ENCODE results near the gene NUP205.

Gene NUP205

DNA sequence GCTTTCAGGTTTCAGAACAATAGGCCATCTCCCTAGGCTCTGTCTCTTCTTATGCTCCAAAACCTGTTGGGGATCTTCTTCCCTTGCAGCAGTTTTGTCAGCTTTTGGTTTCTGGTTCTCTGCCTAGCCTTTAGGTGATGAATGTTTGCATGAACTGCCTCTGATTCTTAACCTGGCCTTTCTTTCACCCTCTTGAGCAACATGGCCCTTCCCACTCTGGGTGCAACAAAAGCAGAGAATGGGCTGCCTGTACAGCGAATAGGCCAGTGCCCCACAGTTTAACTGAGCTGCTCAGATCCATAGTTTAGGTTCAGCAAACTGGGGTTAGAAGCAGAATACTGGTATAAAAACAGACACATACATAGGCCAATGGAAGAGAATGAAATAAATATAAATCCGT is 18.1 kb upstream of the NUP205 start:
- TF ChIP-seq, protein P1, sequence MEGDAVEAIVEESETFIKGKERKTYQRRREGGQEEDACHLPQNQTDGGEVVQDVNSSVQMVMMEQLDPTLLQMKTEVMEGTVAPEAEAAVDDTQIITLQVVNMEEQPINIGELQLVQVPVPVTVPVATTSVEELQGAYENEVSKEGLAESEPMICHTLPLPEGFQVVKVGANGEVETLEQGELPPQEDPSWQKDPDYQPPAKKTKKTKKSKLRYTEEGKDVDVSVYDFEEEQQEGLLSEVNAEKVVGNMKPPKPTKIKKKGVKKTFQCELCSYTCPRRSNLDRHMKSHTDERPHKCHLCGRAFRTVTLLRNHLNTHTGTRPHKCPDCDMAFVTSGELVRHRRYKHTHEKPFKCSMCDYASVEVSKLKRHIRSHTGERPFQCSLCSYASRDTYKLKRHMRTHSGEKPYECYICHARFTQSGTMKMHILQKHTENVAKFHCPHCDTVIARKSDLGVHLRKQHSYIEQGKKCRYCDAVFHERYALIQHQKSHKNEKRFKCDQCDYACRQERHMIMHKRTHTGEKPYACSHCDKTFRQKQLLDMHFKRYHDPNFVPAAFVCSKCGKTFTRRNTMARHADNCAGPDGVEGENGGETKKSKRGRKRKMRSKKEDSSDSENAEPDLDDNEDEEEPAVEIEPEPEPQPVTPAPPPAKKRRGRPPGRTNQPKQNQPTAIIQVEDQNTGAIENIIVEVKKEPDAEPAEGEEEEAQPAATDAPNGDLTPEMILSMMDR (IDR thresholded peaks at IDR 0.05) = no peak
- no peak overlapping the region for H3K4me3 ChIP-seq
- DNase-seq (ENCODE audit: low spot score) = no peak
- H3K27ac ChIP-seq = no peak overlapping the region

DNA sequence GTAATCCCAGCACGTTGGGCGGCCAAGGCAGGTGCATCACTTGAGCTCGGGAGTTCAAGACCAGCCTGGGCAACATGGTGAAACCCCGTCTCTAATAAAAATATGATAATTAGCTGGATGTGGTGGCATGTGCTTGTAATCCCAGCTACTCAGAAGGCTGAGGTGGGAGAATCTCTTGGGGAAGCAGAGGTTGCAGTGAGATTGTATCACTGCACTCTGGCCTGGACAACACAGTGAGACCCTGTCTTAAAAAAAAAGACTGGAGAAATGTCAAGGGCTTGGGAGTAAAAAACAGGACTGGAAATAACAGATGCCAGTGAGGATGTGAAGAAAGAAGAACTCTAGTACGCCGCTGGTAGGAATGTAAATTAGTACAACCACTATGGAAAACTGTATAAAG is 16.7 kb upstream of the NUP205 start:
- TF ChIP-seq, protein P1 (IDR thresholded peaks at IDR 0.05) = no peak
- no peak for DNase-seq (ENCODE audit: low spot score)
- H3K27ac ChIP-seq = no peak overlapping the region
- no peak overlapping the region for H3K4me3 ChIP-seq

DNA sequence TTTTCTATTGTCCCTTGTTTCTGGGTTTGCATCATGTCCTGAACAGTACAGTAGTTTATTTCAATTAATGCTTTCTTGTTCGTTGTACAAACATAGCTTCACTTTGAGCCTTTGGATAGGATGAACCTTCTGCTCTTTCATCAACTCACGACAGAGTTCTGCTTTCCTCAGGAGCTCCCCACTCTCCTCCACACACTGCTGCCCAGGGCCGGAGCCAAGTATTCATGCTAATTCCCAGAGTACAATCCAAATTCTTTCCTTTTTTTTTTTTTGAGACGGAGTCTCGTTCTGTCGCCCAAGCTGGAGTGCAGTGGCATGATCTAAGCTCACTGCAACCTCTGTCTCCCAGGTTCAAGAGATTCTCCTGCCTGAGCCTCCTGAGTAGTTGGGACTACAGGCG is 7.5 kb upstream of the NUP205 start:
- Histone ChIP-seq H3K4me3 (no peak overlapping the region), H3K27ac (no peak overlapping the region)
- TF ChIP-seq, protein P1 (IDR thresholded peaks at IDR 0.05) = no peak
- DNase-seq (ENCODE audit: low spot score) = no peak

DNA sequence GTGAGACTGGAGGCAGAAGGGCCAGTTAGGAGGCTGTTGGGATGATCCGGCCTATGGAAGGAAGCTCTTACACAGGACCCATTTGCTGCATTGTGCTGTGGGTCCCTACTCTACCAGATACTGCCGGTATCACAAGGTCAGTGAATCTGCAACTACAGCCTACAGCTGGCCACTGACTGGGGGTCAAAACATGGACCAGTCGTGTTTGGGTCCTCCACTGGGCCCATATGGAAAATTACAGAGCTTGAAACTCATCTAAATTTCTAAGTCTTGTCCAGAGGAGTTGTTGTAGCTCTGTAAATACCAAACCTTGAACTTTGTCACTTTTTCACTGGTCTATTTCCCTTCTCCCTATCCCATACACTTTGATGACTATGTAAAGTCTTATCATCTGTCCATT is 5.6 kb upstream of the NUP205 start:
- Histone ChIP-seq H3K4me3 (no peak overlapping the region), H3K27ac (no peak overlapping the region)
- no peak for DNase-seq (ENCODE audit: low spot score)
- TF ChIP-seq, protein P1 (IDR thresholded peaks at IDR 0.05) = no peak

DNA sequence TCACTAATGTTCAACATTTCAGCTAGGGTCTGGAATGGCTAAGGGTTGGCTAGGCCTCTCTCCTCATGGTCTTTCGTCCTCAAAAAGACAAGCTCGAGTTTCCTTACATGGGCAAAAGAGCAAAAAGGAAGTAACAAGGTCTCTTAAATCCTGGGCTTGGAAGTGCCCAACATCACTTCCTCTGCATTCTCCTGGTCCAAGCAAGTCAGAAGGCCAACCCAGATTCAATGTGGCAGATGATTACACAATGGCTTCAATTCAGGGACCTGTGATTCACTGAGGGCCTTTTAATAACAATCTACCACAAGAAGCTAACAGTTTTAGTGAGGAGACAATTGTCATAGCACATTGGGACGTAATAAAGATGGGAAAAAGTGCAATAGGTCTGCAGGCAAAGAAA is 4.4 kb upstream of the NUP205 start:
- no peak for DNase-seq (ENCODE audit: low spot score)
- TF ChIP-seq, protein P1 (IDR thresholded peaks at IDR 0.05) = no peak
- H3K4me3 ChIP-seq = no peak overlapping the region
- H3K27ac ChIP-seq = no peak overlapping the region

DNA sequence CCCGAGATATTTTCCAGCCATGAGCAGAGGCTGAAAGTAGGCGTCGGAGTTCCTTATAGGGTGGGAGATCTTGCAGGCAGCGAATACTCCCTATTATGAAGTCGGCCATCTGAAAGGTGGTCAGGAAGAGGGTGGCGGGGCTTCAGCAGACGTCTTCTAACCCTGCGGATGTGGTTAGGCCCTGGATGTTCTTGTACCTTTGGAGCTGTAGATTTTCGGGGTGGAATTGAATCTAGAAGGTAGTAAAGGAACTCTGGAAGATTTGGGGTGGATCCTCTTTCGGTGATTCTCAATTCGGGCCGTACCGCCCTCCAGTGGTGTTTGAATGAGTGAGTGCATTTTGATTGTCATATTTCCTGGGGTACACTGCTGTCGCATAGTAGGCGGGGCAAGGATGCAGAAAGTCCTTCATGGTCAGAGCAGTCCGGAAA is 635 bp downstream of the NUP205 start:
- peak; percentile 78 for DNase-seq (ENCODE audit: low spot score)
- peak overlapping the region; percentile 85 for H3K4me3 ChIP-seq
- TF ChIP-seq, protein P1 (IDR thresholded peaks at IDR 0.05) = no peak

DNA sequence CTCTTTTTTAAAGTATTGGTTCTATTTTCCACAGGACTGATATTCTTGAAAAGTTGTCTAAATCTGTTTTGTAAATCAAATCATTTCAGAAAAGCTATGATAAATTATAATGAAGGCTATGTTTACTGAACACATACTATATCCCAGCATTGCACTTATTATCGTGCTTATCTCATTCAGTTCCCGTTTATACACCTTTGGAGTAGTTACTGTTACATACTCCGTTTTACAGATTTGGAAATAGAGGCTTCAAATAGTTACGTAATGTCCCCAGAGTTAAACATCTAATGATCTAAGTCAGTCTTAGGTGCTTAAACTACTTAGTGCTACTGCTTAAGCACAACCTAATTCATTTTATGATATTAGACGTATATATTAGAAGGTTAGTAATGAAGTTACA is 1.2 kb downstream of the NUP205 start:
- peak overlapping the region; percentile 91 to 95 for H3K27ac ChIP-seq
- DNase-seq (ENCODE audit: low spot score) = no peak
- TF ChIP-seq, protein P1 (IDR thresholded peaks at IDR 0.05) = no peak
- peak overlapping the region; percentile 85 for H3K4me3 ChIP-seq

More for the DNA sequence above, 635 bp downstream of the NUP205 start:
- peak overlapping the region; percentile 91 to 95 for H3K27ac ChIP-seq

Measured in coronary artery (tissue), 2 donors.